HG03378 (cell line): ENCODE results near the gene CTNNA2.

Experiments used
- ATAC-seq: cut with Tn5 transposase; IDR thresholded peaks from one replicate; pipeline ENCODE4 v1.9.1; 2021; ENCODE audit warnings: mild to moderate bottlenecking, moderate library complexity; ENCODE audit not compliant: unreplicated experiment

CTNNA2 gene

GRCh38 chr2:79611448-79612016 lies 98.7 kb downstream of the CTNNA2 start:
- no peak for ATAC-seq

- ATAC-seq = no peak
These were observed 100.1 kb downstream of the CTNNA2 start for GRCh38 chr2:79612999-79613398.

- ATAC-seq = no peak
These were observed 106.6 kb downstream of the CTNNA2 start for GRCh38 chr2:79619442-79619841.

GRCh38 chr2:79619976-79620375 lies 107.1 kb downstream of the CTNNA2 start:
- ATAC-seq = no peak

GRCh38 chr2:79620679-79621078 lies 107.8 kb downstream of the CTNNA2 start:
- ATAC-seq = no peak

GRCh38 chr2:79621252-79621651 lies 108.4 kb downstream of the CTNNA2 start:
- no peak for ATAC-seq

- no peak for ATAC-seq
These were observed 108.9 kb downstream of the CTNNA2 start for GRCh38 chr2:79621755-79622154.

- ATAC-seq = no peak
These were observed 109.7 kb downstream of the CTNNA2 start for GRCh38 chr2:79622508-79622907.

GRCh38 chr2:79627237-79627636 lies 114.4 kb downstream of the CTNNA2 start:
- no peak for ATAC-seq

- ATAC-seq = no peak
These were observed 117.2 kb downstream of the CTNNA2 start for GRCh38 chr2:79630060-79630459.

GRCh38 chr2:79630972-79631557 lies 118.2 kb downstream of the CTNNA2 start:
- ATAC-seq = no peak

GRCh38 chr2:79638410-79638809 lies 125.6 kb downstream of the CTNNA2 start:
- ATAC-seq = no peak

- ATAC-seq = no peak
These were observed 126.1 kb downstream of the CTNNA2 start for GRCh38 chr2:79638954-79639353.

- ATAC-seq = no peak
These were observed 127.2 kb downstream of the CTNNA2 start for GRCh38 chr2:79640001-79640400.

- no peak for ATAC-seq
These were observed 136.7 kb downstream of the CTNNA2 start for GRCh38 chr2:79649531-79649930.

GRCh38 chr2:79660557-79660956 lies 147.7 kb downstream of the CTNNA2 start:
- ATAC-seq = no peak

GRCh38 chr2:79665091-79665490 lies 152.2 kb downstream of the CTNNA2 start:
- no peak for ATAC-seq

- ATAC-seq = no peak
These were observed 153.6 kb downstream of the CTNNA2 start for GRCh38 chr2:79666430-79666829.

GRCh38 chr2:79669714-79670113 lies 156.9 kb downstream of the CTNNA2 start:
- ATAC-seq = no peak

GRCh38 chr2:79670198-79670597 lies 157.3 kb downstream of the CTNNA2 start:
- ATAC-seq = no peak

GRCh38 chr2:79686884-79687283 lies 174.0 kb downstream of the CTNNA2 start:
- no peak for ATAC-seq

GRCh38 chr2:79695248-79695647 lies 182.4 kb downstream of the CTNNA2 start:
- ATAC-seq = no peak

GRCh38 chr2:79697200-79697599 lies 184.3 kb downstream of the CTNNA2 start:
- ATAC-seq = no peak
